A673 (cell line): ENCODE measurements around the gene PTPRQ. TPM values are rescaled to one million over a fixed set of nuclear protein-coding genes. Genes with fewer than 3 reads are reported as not detected.

Experiments used
- BruUV-seq: library from RNA; stranded (reverse); fragments of 400-500 nt; replicated peaks from 2 replicates; lab custom pipeline; 2021; lab: Mats Ljungman, UMichigan
- CTCF ChIA-PET: fragments of 300-600 bp; sonication (Branson Sonifier 250); formaldehyde crosslinking; loops from one replicate; lab custom pipeline; 2022; ENCODE audit warnings: antibody characterized with exemption; lab: Charles Lee
- POLR2A ChIA-PET: fragments of 300-600 bp; sonication (Branson Sonifier 250); formaldehyde crosslinking; loops from one replicate; lab custom pipeline; 2022; ENCODE audit warnings: antibody characterized with exemption; ENCODE audit not compliant: low non-redundant PET; lab: Charles Lee
- DNase-seq: peaks from one replicate; pipeline ENCODE4 v3.0.0-alpha.2; 2015; ENCODE audit warnings: low spot score
- H3K27ac ChIP-seq: fragments of 200-600 bp; sonication (generic); 2 replicates; pipeline ENCODE4 v1.5.1; 2016; ENCODE audit warnings: mixed run types, low read depth, mild to moderate bottlenecking, mixed read lengths, antibody characterized with exemption, low read length; ENCODE audit not compliant: poor library complexity, severe bottlenecking
- H3K27me3 ChIP-seq: fragments of 200-600 bp; sonication (generic); replicated peaks from 2 replicates; pipeline ENCODE4 v1.6.1; 2017; ENCODE audit warnings: mixed run types, low read depth, mild to moderate bottlenecking, mixed read lengths, antibody characterized with exemption, low read length; ENCODE audit not compliant: insufficient read depth, poor library complexity
- H3K36me3 ChIP-seq: fragments of 200-600 bp; sonication (generic); 2 replicates; pipeline ENCODE4 v1.6.1; 2016; ENCODE audit warnings: mixed run types, mild to moderate bottlenecking, mixed read lengths, antibody characterized with exemption, low read length; ENCODE audit not compliant: insufficient read depth, poor library complexity, severe bottlenecking
- H3K4me1 ChIP-seq: fragments of 200-600 bp; sonication (generic); 2 replicates; pipeline ENCODE4 v1.6.1; 2017; ENCODE audit warnings: mixed run types, mild to moderate bottlenecking, mixed read lengths, antibody characterized with exemption, low read length; ENCODE audit not compliant: insufficient read depth, poor library complexity, severe bottlenecking
- H3K4me3 ChIP-seq: fragments of 200-600 bp; sonication (generic); 2 replicates; pipeline ENCODE4 v1.5.1; 2016; ENCODE audit warnings: low read depth, mixed run types, mild to moderate bottlenecking, mixed read lengths, low read length; ENCODE audit not compliant: poor library complexity, severe bottlenecking
- H3K9me3 ChIP-seq: fragments of 200-600 bp; sonication (generic); 2 replicates; pipeline ENCODE4 v1.6.1; 2016; ENCODE audit warnings: mixed run types, low read depth, mild to moderate bottlenecking, mixed read lengths, antibody characterized with exemption, low read length; ENCODE audit not compliant: poor library complexity, severe bottlenecking
- CTCF ChIP-seq: fragments of 300-800, 200-600 bp; sonication (generic); conservative IDR thresholded peaks from 2 replicates; pipeline ENCODE4 v1.5.1; 2017; ENCODE audit warnings: low read depth, mild to moderate bottlenecking, antibody characterized with exemption, low read length, moderate library complexity, mixed read lengths
- EZH2 ChIP-seq: fragments of 200-600 bp; sonication (generic); IDR thresholded peaks from 2 replicates; pipeline ENCODE4 v1.6.1; 2017; ENCODE audit warnings: borderline replicate concordance, low read depth, mild to moderate bottlenecking, mixed read lengths, antibody characterized with exemption, low read length; ENCODE audit not compliant: poor library complexity, severe bottlenecking
- intact Hi-C: fragments of 100-400 bp; cut with micrococcal nuclease; formaldehyde crosslinking; loops from one replicate; pipeline ENCODE4 v1.10.0; 2022; ENCODE audit not compliant: unreplicated experiment
- total RNA-seq: library from RNA; stranded (reverse); gene quantifications from 2 replicates; pipeline ENCODE4 v1.2.3, GENCODE V29; 2021

PTPRQ gene
- total RNA-seq, 1 experiment from 2014 or later = 0.15 TPM

DNA sequence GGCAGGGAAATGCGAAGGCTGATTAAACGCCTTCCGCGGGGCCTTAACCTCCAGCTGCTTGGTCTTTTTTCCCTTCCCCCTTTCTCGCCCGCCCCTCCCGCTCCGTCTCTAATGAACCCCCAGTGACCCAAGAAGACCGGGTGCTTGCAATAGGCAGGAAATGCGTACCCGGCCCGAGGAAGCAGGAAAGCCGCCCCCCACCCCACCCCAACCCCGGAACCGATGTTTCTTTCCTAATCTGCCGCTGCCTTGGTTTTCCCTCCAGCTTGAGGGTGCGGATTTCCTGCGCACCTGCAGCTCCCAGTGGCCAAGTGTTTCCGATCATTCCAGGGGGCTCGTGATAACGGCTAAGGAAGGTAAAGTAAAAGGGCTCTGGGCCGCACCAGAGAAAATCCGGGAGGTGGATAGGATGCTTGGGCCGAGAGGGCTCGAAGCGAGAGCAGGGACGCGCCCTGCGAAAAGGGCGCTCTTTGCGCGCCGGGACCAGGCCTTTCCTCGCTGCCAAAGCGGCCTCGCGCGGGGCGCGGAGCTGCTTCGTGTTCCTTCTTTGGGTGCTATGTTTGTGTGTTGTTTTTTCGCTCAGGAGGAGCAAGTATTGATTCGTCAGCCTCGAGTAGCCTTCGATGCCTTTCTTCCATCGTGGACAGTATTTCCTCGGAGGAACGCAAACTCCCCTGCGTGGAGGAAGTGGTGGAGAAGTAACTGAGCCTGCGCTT is 264.4 kb downstream of the PTPRQ start:
- no peaks in the 10 kb centered on the region for H3K27me3 ChIP-seq
- no peak for DNase-seq
- no peak overlapping the region for H3K4me3 ChIP-seq

DNA sequence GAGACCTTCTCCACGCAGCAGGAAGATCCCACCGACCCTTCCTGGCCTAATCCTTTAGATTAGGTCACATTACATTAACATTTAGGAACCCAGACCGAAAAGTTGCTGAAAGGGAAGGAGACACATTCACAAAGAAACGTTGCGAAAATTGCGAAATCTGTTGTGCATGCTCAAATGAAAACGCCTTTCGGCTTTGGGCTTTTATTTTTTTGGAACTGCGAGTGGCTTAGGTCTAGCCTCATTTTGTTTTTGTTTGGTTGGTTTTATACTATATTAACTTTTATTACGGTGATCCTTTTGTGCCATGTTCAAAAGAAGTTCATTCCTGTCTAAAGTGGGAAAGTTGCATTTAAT is 264.9 kb downstream of the PTPRQ start:
- no TSS peak for BruUV-seq

More for the DNA sequence above, 264.4 kb downstream of the PTPRQ start:
- Histone ChIP-seq H3K27ac (no peak overlapping the region), H3K4me1 (no peaks in the 10 kb centered on the region), H3K9me3 (no peaks in the 10 kb centered on the region), H3K36me3 (no peaks in the 10 kb centered on the region)
- TF ChIP-seq CTCF (no peak), EZH2 (no peak)
- intact Hi-C loops = no loop called here
- BruUV-seq = no TSS peak
- CTCF ChIA-PET = no interaction called here
- POLR2A ChIA-PET = no interaction called here

More for the DNA sequence above, 264.9 kb downstream of the PTPRQ start:
- H3K4me3 ChIP-seq = no peak overlapping the region
- CTCF ChIA-PET = no interaction called here
- no peaks in the 10 kb centered on the region for H3K4me1 ChIP-seq
- TF ChIP-seq EZH2 (no peak), CTCF (no peak)
- no peaks in the 10 kb centered on the region for H3K36me3 ChIP-seq
- POLR2A ChIA-PET = no interaction called here
- DNase-seq = no peak
- intact Hi-C loops = no loop called here
- no peaks in the 10 kb centered on the region for H3K27me3 ChIP-seq
- no peaks in the 10 kb centered on the region for H3K9me3 ChIP-seq
- H3K27ac ChIP-seq = no peak overlapping the region
